NCI-H2107 (cell line): ENCODE data around the gene ZNF497.
"Not testable (repeated sequence)": the region's sequence is repeated elsewhere in the genome, so short reads cannot be mapped to it uniquely, and the experiment has no call there.

ENCODE experiments used
- DNase-seq: peaks from one replicate; lab custom pipeline; 2025; lab: John Stamatoyannopoulos, UW

The ZNF497 gene

GRCh38 chr19:58394821-58395219 is 32.3 kb upstream of the ZNF497 start:
- no peak for DNase-seq

GRCh38 chr19:58393725-58394033 is 31.1 kb upstream of the ZNF497 start:
- no peak for DNase-seq

GRCh38 chr19:58392945-58393724 is 30.6 kb upstream of the ZNF497 start:
- no peak for DNase-seq

- no peak for DNase-seq
These were observed 25.6 kb upstream of the ZNF497 start for GRCh38 chr19:58388175-58388526.

GRCh38 chr19:58387338-58388174 is 25.0 kb upstream of the ZNF497 start:
- DNase-seq: no peak

GRCh38 chr19:58386576-58387337 is 24.2 kb upstream of the ZNF497 start, which contains the start of gene RPS5:
Gene RPS5, plus strand, starts transcription at chr19:58387269. Its CDS starts 869 bp downstream, at chr19:58388138.
- peak; percentile 95 for DNase-seq

GRCh38 chr19:58385891-58386575 is 23.5 kb upstream of the ZNF497 start:
- no peak for DNase-seq

GRCh38 chr19:58385313-58385890 is 22.9 kb upstream of the ZNF497 start:
- DNase-seq: no peak

GRCh38 chr19:58382997-58383603 is 20.5 kb upstream of the ZNF497 start:
- no peak for DNase-seq

- no peak for DNase-seq
These were observed 19.1 kb upstream of the ZNF497 start for GRCh38 chr19:58381460-58382212.

- peak; percentile 99 for DNase-seq
These were observed 18.3 kb upstream of the ZNF497 start, which contains the start of gene ZNF837 for GRCh38 chr19:58380662-58381459. Gene ZNF837, minus strand, starts transcription at chr19:58381030. Its CDS starts 11,698 bp downstream, at chr19:58369332.

GRCh38 chr19:58380037-58380661 is 17.6 kb upstream of the ZNF497 start:
- DNase-seq: no peak

- no peak for DNase-seq
These were observed 16.7 kb upstream of the ZNF497 start for GRCh38 chr19:58379246-58379645.

- not testable (repeated sequence) for DNase-seq
These were observed 14.2 kb upstream of the ZNF497 start for GRCh38 chr19:58376724-58377123.

- DNase-seq: no peak
These were observed 11.6 kb upstream of the ZNF497 start for GRCh38 chr19:58374200-58374599.

GRCh38 chr19:58372311-58373133 is 10.0 kb upstream of the ZNF497 start:
- no peak for DNase-seq

- DNase-seq: no peak
These were observed 6.2 kb upstream of the ZNF497 start for GRCh38 chr19:58368561-58369360.
